Mammary epithelial cell (primary cell): ENCODE data around the gene GLI1.

ENCODE experiments used
- CTCF ChIP-seq, 2 donors: IDR thresholded peaks in 1 of 2; conservative IDR thresholded peaks in 1 of 2; 2 replicates each; pipeline ENCODE4 v1.5.1; 2011 to 2012; ENCODE audit warnings: inconsistent platforms in 2 of 2, low read length in 2 of 2, mild to moderate bottlenecking in 2 of 2, control low read depth in 1 of 2, low read depth in 1 of 2; ENCODE audit not compliant: insufficient read depth in 1 of 2; ENCODE audit errors: extremely low read depth in 1 of 2
- EZH2 ChIP-seq: IDR thresholded peaks from 2 replicates; pipeline ENCODE4 v1.6.1; 2012; ENCODE audit warnings: low read length, inconsistent platforms, borderline replicate concordance

GRCh38 chr12:57459750-57460467, at the start of gene GLI1:
- TF ChIP-seq CTCF (conservative IDR thresholded peaks at IDR 0.05 in 1 of 2, IDR thresholded peaks at IDR 0.05 in 1 of 2; ENCODE audit: extremely low read depth in 1 of 2, insufficient read depth in 1 of 2, low read depth in 1 of 2, low read length in 2 of 2): no peak
- TF ChIP-seq EZH2: no peak
